Smooth muscle cell of the brain vasculature (primary cell): ENCODE measurements around the gene DNMT1.
"Not testable (repeated sequence)": the region's sequence is repeated elsewhere in the genome, so short reads cannot be mapped to it uniquely, and the experiment has no call there.

Experiments
- DNase-seq: peaks from one replicate; pipeline ENCODE4 v3.0.0-alpha.2; 2012; ENCODE audit warnings: low read depth, low spot score

Gene DNMT1

DNA sequence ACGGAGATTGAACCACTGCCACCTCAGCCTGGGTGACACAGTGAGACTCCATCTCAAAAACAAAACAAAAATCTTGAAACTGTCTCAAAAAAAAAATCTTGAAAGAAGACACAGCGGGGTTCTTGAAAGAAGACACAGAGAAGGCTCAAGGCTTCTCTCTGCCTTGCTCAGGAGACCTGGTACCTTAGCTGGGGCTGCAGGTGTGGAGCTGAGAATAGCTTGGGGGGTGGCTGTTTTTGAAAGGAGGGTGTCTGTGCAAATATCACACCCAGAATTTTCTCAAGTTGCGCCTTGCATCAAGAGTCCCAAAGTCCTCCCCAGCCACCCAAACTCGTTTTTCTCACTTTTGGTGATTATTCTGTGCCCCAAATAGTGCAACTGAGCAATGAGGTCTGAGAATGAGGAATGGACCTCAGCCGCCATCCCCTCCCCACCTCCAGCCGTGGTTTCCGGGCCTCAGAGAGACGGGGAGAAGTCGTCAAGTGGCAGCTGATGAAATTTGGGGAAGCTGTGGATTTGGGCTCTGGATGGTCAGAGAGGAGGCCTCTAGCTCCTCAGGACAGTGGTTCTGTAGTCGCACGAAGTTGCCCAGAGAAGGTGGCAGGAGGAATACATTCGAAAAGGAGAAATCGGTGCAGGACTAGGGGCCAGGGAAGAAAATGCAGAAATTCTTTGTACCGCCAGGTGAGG is 27.6 kb upstream of the DNMT1 start:
- DNase-seq: no peak

DNA sequence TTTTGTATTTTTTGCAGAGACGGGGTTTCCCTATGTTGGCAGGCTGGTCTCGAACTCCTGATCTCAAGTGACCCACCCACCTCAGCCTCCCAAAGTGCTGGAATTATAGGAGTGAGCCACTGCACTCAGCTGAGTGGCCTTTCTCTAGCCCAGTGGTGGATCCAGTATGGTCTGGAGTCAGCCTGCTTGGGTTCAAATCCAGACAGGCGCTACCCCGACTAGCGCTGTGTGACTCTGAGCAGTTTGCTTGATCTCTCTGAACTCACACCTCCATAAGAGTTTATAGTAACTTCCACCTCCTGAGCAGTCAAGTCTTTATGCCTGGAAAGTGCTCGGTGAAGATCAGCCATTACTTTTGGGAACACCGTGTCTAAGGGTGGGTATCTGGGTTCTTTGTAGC is 25.9 kb upstream of the DNMT1 start:
- no peak for DNase-seq

GRCh38 chr19:10219678-10220077 is 24.9 kb upstream of the DNMT1 start:
- no peak for DNase-seq

GRCh38 chr19:10217085-10217484 is 22.3 kb upstream of the DNMT1 start:
- DNase-seq: no peak

GRCh38 chr19:10214784-10215183 is 20.0 kb upstream of the DNMT1 start:
- DNase-seq: no peak

DNA sequence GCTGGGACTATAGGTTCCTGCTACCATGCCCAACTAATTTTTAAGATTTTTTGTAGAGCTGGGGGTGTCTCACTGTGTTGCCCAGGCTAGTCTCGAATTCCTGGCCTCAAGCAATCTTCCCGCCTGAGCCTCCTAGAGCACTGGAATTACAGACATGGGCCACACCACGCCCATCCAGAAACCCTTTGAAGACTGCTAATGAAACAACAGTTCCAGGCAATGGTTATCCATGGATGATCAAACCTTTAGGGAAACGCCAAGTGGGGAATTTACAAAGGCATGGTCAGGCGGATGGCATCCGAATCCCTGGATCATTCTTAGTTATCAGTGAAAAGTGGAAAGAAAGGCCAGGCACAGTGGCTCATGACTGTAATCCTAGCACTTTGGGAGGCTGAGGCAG is 16.9 kb upstream of the DNMT1 start:
- DNase-seq: no peak

DNA sequence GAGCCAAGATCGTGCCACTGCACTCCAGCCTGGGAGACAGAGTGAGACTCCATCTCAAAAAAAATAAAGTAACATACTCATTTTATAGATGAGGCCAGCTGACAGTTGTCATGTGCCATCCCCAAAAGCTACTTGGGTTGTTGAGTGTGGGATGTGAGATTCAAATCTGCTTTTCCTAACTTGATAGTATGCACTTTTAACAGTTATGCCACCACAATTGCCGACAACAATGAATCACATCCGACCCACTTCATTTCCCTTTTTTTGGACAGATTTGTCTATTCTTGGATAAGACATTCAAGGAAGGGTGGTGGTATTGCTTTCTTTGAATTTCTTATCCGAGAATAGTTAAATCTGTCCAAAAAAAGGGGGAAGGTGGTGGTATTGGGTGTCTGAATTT is 16.3 kb upstream of the DNMT1 start:
- no peak for DNase-seq

GRCh38 chr19:10209315-10209714 is 14.6 kb upstream of the DNMT1 start:
- no peak for DNase-seq

GRCh38 chr19:10207026-10207425 is 12.3 kb upstream of the DNMT1 start:
- no peak for DNase-seq

DNA sequence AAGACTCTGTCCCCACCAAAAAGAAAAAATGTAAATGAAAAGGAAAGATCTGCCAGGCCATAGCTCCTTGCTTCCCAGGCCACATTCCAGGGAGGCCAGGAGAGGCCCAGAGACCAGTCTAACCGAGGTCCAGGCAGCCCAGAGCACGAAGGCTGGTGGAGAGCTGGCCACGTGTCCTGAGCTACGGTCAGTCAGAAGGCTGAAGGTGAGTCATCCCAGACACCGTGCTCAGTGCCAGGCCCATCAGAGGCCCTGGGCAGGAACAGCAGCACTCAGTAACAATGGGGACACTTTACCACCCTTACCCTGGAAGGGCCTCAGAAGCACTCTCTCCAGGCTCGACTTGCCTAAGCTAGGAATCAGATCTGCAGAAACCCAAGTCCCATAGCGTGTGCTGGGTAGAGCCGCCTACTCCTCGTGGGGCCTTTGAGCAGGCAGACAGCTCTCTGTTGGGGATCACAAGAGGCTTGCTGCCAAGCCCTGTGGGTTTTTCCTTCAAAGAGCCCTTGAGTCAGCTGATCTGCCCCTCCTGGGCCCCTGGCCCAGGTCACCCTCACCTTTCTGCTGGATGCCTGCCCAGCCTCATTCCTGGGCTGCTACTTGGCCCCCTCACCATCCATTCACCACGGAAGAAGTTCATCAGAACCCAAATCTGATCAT is 11.6 kb upstream of the DNMT1 start:
- no peak for DNase-seq

DNA sequence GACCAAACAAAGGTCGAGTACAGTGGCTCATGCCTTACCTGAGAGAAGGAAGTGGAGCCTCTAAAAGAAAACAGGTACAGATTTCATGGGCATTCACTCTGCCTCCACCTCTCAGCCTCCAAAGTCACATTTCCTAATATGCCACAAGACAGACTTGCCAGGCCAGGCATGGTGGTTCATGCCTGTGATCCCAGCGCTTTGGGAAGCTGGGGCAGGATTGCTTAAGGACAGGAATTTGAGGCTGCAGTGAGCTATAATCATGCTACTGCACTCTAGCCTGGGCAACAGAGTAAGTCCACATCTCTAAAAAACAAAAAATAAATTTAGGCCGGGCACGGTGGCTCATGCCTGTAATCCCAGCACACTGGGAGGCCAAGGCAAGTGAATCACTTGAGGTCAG is 10.9 kb upstream of the DNMT1 start:
- DNase-seq: no peak

GRCh38 chr19:10203686-10204085 is 8.9 kb upstream of the DNMT1 start:
- DNase-seq: no peak

DNA sequence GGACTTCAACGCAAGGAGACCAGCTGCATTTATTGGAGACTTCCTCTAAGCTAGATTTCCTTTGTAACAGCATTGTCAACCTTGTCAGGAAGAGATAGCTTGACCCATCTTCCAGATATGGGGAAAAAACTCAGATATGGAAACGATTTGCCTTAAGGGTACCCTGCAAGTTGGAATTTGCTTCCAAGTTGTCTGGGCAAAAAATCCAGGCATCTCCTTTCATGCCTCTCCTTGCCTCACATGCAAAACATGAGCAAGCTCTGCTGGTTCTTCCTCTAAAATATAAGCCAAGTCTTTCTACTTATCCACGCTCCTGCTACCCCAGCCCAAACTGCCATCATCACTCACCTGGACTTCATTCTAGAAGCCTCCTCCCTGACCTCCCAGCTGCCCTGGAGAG is 6.4 kb upstream of the DNMT1 start:
- no peak for DNase-seq

DNA sequence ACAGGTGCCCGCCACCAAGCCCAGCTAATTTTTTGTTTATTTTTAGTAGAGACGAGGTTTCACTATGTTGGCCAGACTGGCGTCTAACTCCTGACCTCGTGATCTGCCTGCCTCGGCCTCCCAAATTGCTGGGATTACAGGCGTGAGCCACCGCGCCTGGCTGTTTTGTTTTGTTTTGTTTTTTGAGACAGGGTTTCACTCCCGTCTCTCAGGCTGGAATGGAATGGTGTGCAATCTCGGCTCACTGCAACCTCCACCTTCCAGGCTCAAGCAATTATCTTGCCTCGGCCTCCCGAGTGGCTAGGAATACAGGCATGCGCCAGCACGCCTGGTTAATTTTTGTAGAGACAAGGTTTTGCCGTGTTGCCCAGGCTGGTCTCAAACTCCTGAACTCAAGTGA is 5.3 kb upstream of the DNMT1 start:
- not testable (repeated sequence) for DNase-seq

DNA sequence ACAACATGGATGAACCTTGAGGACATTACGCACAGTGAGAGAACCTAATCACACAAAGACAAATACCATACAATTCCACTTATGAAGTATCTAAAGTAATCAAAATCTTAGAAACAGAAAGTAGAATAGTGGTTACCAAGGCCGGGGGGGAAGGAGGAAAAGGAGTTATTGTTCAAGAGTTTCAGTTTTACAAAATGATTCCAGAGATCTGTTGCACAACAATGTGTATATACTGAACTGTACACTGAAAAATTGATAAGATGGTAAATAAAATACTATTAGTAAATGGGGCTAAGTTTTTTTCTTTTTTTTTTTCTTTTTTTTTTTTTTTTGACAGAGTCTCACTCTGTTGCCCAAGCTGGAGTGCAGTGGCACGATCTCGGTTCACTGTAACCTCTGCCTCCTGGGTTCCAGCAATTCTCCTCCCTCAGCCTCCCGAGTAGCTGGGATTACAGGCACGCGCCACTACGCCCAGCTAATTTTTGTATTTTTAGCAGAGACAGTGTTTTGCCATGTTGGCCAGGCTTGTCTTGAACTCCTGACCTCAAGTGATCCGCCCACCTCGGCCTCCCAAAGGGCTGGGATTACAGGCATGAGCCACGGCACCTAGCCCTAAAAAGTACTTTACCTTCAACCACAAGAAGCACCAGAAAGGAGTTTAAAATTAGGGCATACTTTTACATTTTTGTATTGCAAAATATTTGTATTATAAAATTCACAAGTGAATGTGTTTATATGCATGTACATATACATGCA is 4.3 kb upstream of the DNMT1 start:
- not testable (repeated sequence) for DNase-seq

DNA sequence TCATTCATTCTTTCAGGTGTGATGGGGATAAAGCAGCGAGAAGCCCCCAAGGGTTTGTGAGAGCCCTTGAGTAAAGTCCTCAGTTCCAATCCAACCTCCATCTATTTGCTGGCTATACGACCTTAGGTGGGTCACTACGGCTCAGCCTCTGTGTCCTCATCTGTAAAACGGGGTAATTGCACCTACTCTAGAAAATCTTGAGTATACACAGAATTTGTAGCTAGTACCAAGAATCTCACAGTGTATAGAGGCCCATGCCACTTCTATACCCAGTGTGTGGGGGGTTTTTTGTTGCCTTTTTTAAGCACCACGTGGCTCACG is 406 bp upstream of the DNMT1 start:
- no peak for DNase-seq

DNA sequence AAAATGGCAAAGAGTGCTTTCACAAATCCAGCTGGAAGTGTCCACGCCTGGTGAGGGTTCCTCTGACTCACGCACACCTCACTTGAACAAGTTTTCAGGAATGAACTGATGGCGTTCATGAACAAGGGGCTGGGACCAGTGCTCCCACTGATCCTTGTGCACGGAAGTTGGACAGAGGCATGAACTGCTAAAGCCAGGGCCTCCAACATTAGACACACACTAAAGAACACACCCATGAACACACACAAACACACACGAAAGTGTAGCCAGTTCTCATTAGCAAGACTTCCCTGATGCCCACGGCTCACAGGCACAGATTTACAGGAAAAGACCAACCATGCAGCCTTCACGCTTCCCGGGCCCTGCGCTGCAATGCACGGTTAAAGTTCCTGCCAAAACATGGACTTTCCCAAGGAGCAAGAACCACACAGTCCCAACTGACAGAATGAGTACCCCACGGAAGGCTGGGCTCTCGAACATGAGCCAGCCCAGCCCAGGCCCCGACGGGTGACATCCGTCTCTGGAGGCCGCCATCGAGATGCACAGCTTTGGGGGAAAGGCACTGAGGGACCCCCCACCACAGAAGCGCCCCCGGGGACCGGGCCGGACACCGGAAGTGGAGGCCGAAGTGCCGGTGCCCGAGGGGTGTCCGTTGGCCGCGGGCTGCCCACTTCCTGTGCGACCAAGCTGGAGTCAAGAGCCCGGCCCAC is 808 bp downstream of the DNMT1 start:
- peak; percentile 4 for DNase-seq

DNA sequence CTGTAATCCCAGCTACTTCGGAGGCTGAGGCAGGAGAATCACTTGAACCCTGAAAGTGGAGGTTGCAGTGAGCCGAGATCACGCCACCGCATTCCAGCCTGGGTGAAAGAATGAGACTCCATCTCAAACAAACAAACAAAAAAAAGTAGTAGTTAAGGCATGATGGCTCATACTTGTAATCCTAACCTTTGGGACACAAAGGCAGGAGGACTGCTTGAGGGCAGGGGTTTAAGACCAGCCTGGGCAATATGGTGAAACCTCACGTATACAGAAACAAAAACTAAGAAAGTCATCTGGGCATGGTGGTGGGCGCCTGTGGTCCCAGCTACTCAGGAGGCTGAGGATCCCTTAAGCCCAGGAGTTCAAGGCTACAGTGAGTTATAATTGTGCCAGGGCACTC is 1.8 kb downstream of the DNMT1 start:
- DNase-seq: no peak

DNA sequence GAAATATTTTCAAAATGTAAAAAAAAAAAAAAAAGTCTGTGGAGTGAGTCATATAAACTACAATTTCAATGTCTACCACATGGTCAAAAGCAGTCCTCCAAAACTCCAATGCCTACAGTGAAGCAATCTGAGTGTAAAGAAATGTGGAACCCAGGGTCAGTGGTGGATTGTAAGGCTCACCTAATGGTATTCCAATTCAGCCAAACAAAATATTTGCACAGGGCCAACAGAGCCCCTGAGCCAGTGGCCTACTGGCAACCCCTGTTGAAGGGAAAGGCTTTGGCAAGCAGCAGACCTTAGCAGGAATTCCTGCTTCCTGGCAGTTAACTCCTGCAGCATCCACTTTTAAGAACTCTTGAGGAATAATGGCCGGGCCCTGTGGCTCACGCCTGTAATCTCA is 3.4 kb downstream of the DNMT1 start:
- DNase-seq: peak; percentile 85

- DNase-seq: no peak
Measured at GRCh38 chr19:10190026-10190425, 4.7 kb downstream of the DNMT1 start.

- no peak for DNase-seq
Measured at GRCh38 chr19:10189616-10190015, 5.1 kb downstream of the DNMT1 start.

DNA sequence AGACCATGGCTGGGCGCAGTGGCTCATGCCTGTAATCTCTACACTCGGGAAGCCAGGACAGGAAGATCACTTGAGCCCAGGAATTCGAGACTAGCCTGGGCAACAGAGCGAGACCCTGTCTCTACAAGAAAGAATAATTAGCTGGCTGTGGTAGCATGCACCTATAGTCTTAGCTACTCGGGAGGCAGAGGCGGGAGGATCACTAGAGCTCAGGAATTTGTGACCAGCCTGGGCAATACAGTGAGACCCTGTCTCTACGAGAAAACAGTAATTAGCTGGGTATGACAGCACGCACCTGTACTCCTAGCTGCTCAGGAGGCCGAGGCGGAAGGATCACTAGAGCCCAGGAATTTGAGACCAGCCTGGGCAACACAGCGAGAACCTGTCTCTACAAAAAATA is 7.4 kb downstream of the DNMT1 start:
- no peak for DNase-seq
